Effector CD8-positive, alpha-beta T cell (primary cell): Measurements from ENCODE around the gene UBN1.
"Not testable (repeated sequence)": the region's sequence is repeated elsewhere in the genome, so short reads cannot be mapped to it uniquely, and the experiment has no call there.

Experiments used
- DNase-seq: peaks from one replicate; lab custom pipeline; 2025; lab: John Stamatoyannopoulos, UW

The UBN1 gene

GRCh38 chr16:4909825-4910224 lies 62.5 kb downstream of the UBN1 start:
- no peak for DNase-seq

GRCh38 chr16:4910828-4911227 lies 63.5 kb downstream of the UBN1 start:
- no peak for DNase-seq

GRCh38 chr16:4911970-4912386 lies 64.7 kb downstream of the UBN1 start:
- no peak for DNase-seq

GRCh38 chr16:4913130-4913773 lies 66.0 kb downstream of the UBN1 start:
- no peak for DNase-seq

- DNase-seq, result no peak
Measured at GRCh38 chr16:4913774-4914525, 66.7 kb downstream of the UBN1 start.

GRCh38 chr16:4914528-4915225 lies 67.4 kb downstream of the UBN1 start:
- DNase-seq, result no peak

GRCh38 chr16:4915226-4915761 lies 68.0 kb downstream of the UBN1 start:
- DNase-seq, result no peak

- DNase-seq, result no peak
Measured at GRCh38 chr16:4917117-4917516, 69.8 kb downstream of the UBN1 start.

GRCh38 chr16:4918781-4919251 lies 71.5 kb downstream of the UBN1 start:
- no peak for DNase-seq

GRCh38 chr16:4920826-4921225 lies 73.5 kb downstream of the UBN1 start:
- DNase-seq, result no peak

- no peak for DNase-seq
Measured at GRCh38 chr16:4922721-4923342, 75.6 kb downstream of the UBN1 start.

GRCh38 chr16:4923853-4924252 lies 76.6 kb downstream of the UBN1 start:
- no peak for DNase-seq

GRCh38 chr16:4924593-4925292 lies 77.5 kb downstream of the UBN1 start:
- no peak for DNase-seq

GRCh38 chr16:4925293-4925607 lies 78.0 kb downstream of the UBN1 start:
- no peak for DNase-seq

GRCh38 chr16:4925791-4926190 lies 78.5 kb downstream of the UBN1 start:
- no peak for DNase-seq

- no peak for DNase-seq
Measured at GRCh38 chr16:4926928-4927327, 79.6 kb downstream of the UBN1 start.

GRCh38 chr16:4927661-4928060 lies 80.4 kb downstream of the UBN1 start:
- DNase-seq, result no peak

GRCh38 chr16:4928227-4928626 lies 80.9 kb downstream of the UBN1 start:
- no peak for DNase-seq

- DNase-seq, result not testable (repeated sequence)
Measured at GRCh38 chr16:4929619-4930018, 82.3 kb downstream of the UBN1 start.

GRCh38 chr16:4931381-4931780 lies 84.1 kb downstream of the UBN1 start:
- DNase-seq, result no peak
